ENCODE data around the gene PEX1. TPM values are rescaled to one million over a fixed set of nuclear protein-coding genes. Genes with fewer than 3 reads are reported as not detected.
"Not testable (repeated sequence)": the region's sequence is repeated elsewhere in the genome, so short reads cannot be mapped to it uniquely, and the experiment has no call there.

Gene PEX1
- polyA plus RNA-seq (ENCODE audit: insufficient read length) = 66.7 TPM
- long read RNA-seq, donor 1, partial matches to known transcripts = 9 of 11 reads
- long read RNA-seq, donor 1, other reads (novel, unspliced or antisense) = 0 of 11 reads
- long read RNA-seq, donor 2, full-length matches to known transcripts = 6 of 34 reads
- long read RNA-seq, donor 2, partial matches to known transcripts = 21 of 34 reads
- long read RNA-seq, donor 2, other reads (novel, unspliced or antisense) = 7 of 34 reads
- long read RNA-seq, donor 3, partial matches to known transcripts = 0 of 3 reads
- long read RNA-seq, donor 3, other reads (novel, unspliced or antisense) = 0 of 3 reads
- long read RNA-seq, donor 4 = 0 reads
- long read RNA-seq, donor 5, full-length matches to known transcripts = 5 of 5 reads
- long read RNA-seq, donor 5, partial matches to known transcripts = 0 of 5 reads
- long read RNA-seq, donor 5, other reads (novel, unspliced or antisense) = 0 of 5 reads
- long read RNA-seq, donor 6 = 0 reads
- long read RNA-seq, donor 7, full-length matches to known transcripts = 2 of 7 reads
- long read RNA-seq, donor 7, partial matches to known transcripts = 5 of 7 reads
- long read RNA-seq, donor 7, other reads (novel, unspliced or antisense) = 0 of 7 reads
- long read RNA-seq, donor 8, partial matches to known transcripts = 0 of 2 reads
- long read RNA-seq, donor 8, other reads (novel, unspliced or antisense) = 0 of 2 reads

DNA sequence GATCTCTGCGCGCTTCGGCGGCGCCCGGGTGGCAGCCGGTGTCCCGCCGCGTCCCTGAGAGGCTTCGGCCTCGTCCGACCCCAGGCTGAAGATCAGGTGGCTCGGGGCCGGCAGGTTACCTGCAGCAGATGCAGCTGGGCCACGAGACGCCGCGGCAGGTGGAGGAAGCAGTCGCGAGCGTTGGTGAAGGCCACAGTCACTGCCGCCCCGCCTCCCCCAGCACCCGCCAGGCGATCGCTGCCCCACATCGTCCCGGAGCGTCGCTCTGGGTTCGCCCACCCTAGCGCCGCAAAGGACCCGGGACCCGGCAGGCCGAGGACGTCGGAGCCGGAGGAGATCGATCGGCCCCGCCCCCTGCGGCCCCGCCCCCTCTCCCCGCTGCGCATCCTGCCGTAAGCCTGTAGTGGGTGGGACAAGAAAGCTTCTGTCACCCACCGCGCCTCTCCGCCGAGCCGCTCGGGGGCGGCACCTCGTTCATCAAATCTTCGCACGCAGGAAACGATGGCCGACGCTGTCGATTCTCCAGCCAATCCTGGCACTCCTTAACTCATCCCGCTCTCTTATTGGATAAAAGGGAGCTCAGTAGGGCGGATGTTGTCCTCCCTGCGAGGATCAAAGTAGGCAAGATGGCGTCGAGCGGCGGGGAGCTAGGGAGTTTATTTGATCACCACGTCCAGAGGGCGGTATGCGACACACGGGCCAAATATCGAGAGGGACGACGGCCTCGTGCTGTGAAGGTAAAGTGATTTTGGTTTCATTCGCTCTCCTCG lies at the start of gene PEX1, which contains the start of gene RBM48:
Gene PEX1, minus strand, starts transcription at position 333 of the 770 bp plus-strand sequence. Its CDS starts 85 bp downstream, at position 248.
Gene RBM48, plus strand, starts transcription at position 608 of the 770 bp plus-strand sequence. Its CDS starts 19 bp downstream, at position 627.
- peak; percentile 99 for DNase-seq

GRCh38 chr7:92576296-92576695 lies 48.0 kb upstream of the PEX1 start:
- DNase-seq = no peak

DNA sequence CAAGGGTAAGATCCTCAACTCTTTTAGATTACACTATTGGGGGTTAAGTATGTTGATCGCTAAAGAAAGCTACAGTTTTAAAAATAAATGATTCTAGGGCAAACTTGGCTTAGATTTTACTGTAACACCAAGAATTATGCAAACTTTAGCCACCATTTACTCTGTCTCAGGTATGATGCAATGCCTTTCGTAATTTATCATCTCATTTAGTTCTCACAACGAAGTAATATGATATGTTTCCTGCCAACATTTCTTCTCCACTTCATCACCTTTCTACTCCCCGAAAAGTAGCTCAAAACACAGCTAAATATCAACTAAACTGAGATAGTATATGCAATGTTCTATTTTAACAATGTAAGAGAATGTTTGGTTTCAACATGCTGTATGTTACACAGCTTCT lies 40.8 kb upstream of the PEX1 start:
- no peak for DNase-seq

- DNase-seq = no peak
Observed at GRCh38 chr7:92567460-92567859, 39.1 kb upstream of the PEX1 start.

GRCh38 chr7:92563345-92563744 lies 35.0 kb upstream of the PEX1 start:
- no peak for DNase-seq

DNA sequence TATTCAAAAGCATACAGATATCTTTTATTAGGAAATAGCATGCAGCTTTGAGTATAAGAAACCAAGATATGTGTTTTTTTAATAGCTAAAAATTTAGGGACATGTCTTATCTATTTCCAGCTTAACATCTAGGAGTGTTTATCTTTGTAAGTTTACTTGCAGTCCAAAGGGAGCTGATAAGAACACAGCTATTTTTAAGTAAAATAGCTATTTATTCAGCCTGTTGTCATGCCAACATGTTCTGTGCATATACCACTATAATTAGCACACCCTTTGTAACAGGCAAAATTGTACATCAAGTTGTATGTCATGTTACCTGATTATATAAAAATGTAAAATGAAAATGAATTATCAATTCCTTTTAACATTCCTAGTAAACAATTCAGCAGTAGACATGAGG lies 32.3 kb upstream of the PEX1 start:
- no peak for DNase-seq

DNA sequence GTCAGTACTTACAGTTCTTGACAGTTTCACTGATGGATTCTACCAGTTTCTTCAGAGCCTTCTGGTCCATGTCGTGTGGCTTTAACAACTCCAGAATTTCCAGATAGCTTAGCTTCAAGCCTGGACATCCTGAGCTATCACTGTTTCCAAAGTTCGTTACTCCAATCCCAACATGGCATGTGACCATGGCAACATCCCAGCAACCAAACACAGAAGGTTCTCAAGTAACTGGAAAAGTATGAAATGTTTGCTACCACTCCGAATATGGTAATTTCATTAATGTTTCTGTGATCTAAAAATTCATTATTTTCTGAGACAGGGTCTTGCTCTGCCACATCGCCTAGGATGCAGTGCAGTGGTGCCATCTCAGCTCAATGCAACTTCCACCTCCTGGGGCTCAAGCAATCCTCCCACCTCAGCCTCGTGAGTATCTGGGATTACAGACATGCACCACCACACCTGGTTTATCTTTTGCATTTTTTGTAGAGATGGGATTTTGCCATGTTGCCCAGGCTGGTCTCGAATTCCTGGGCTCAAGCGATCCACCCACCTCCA lies 29.6 kb upstream of the PEX1 start:
- DNase-seq = no peak

DNA sequence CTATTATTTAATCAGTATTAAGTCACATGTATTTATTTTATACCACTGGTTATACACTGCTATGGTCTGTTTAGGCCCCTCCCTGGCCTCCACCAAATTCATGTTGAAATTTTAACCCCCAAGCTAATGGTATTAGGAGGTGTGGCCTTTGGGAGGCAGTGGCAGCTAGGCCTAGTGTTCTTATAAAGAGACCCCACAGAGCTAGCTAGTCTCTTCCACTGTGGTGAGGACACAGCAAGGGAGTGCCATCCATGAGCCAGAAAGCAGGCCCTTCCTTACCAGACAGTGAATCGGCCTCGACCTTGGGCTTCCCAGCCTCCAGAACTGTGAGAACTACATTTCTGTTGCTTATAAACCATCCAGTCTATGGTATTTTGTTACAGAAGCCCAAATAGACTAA lies 28.9 kb upstream of the PEX1 start:
- DNase-seq = no peak

GRCh38 chr7:92550194-92550593 lies 21.9 kb upstream of the PEX1 start:
- DNase-seq = no peak

DNA sequence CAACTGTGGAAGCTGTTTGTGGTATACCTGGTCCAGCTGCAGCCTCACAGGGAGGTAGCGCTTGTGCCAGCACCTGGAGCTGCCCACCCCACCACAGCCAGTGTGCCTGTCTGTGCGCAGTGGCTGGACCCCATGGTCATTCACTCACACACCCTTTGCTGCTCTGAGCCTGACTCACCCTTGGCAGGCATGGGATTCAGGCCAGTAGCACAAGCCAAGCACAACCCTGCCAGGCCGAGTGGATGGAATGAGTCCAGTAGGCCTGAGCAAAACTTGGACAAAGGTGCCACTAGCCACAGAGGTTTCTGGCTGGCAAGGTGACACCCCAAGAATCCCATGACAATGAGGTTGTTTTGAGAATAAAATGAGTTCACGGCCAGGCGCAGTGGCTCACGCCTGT lies 19.3 kb upstream of the PEX1 start:
- no peak for DNase-seq

DNA sequence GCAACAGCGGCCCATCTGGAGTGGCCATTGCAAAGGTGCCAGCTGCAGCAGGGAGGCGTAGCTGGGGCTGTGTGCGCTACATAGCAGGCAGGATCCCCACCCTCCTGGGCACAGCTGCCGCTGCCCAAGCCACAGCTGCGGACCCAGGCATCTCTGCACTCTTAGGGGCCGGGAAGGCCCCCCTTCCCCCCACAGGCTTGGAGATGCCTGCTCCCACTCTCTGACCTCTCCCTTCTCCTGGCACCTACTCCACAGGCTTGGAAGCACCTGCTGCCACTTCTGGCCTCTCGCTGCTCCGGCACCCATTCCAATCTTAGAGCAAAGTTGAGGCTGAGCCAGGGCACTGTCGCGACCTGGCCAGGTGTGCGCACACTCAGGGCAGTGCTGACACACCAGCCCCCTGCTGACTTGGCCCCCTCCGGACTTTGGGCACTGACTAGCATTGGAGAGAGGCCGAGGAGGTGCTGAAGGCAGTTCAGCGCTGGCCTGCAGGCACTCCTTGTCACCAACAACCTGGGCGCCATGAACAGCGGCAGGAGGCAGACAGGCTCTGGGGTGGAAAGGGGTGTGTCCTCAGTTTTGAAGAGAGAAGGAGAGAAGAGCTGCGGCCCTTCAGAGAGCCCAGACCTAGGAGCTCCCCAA lies 18.7 kb upstream of the PEX1 start:
- no peak for DNase-seq

DNA sequence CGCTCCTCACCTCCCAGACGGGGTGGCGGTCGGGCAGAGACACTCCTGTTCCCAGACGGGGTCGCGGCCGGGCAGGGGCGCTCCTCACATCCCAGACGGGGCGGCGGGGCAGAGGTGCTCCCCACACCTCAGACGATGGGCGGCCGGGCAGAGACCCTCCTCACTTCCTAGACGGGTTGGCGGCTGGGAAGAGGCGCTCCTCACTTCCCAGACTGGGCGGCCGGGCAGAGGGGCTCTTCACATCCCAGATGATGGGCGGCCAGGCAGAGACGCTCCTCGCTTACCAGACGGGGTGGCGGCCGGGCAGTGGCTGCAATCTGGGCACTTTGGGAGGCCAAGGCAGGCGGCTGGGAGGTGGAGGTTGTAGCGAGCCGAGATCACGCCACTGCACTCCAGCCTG lies 16.8 kb upstream of the PEX1 start:
- not testable (repeated sequence) for DNase-seq

GRCh38 chr7:92543542-92543941 lies 15.2 kb upstream of the PEX1 start:
- DNase-seq = not testable (repeated sequence)

DNA sequence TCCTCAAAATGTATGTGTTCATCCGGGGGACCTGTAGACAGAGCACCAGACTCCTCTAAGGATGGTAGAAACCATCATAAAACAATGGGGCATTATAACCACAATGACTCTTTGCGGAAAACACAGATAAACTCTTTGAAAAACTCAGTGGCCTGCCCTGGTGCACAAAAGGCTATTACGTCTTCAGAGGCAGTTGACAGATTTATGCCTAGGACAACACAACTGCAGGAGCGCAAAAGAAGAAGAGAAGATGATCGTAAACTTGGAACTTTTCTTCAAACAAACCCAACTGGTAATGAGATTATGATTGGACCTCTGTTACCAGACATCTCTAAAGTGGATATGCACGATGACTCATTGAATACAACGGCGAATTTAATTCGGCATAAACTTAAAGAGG lies 6.3 kb upstream of the PEX1 start:
- DNase-seq = no peak

GRCh38 chr7:92528958-92529264 lies 591 bp upstream of the PEX1 start:
- DNase-seq = no peak

GRCh38 chr7:92527300-92528187 lies 776 bp downstream of the PEX1 start:
- peak; percentile 39 for DNase-seq

DNA sequence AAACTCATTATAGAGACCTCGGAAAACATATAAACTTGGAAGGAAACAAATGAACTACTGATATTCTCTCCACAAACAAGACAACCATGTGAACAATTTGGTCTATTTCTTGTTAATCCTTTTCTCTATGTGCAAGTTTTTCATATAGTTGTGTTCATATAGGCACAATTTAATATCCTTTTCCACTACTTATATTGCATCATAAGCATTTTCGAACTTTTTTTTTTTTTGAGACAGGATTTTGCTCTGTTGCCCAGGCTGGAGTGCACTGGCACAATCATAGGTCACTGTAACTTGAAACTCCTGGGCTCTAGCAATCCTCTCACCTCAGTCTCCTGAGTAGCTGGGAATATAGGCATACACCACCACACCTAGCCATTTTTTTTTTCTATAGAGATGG lies 5.2 kb downstream of the PEX1 start:
- DNase-seq = no peak

DNA sequence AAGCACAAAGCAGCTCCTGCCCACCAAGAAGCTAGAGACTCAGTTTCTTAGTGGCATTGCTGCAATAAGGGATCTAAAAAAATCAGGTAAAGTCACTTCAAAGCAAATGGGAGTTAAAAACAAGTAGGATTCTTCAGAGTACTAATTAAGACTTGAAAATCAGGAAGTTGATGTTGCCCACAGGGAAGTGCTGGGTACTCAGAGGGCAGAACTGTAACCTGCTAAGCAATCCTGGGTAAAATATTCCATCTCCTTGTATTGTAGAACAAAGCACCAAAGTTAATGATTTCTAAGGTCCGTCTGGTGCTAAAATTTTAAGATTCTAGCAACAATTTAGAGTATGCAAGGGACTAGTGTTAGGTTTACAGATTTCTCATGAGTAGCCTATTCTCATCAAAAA lies 8.3 kb downstream of the PEX1 start:
- no peak for DNase-seq

- DNase-seq = no peak
Observed at GRCh38 chr7:92517631-92518030, 10.7 kb downstream of the PEX1 start.

- no peak for DNase-seq
Observed at GRCh38 chr7:92513167-92513902, 15.0 kb downstream of the PEX1 start.
